Stimulated activated CD4-positive, alpha-beta T cell treated with anti-CD3 and anti-CD28 coated beads, Interleukin-12 subunit alpha, Interleukin-12 subunit beta, amount 100 ng/mL, for 48 hours (primary cell): ENCODE data around the gene DLX6.

ENCODE experiments used
- DNase-seq, 3 donors: peaks; one replicate each; pipeline ENCODE4 v3.0.0-alpha.2; 2020; ENCODE audit warnings: low read depth in 2 of 3, low spot score in 1 of 3

The DLX6 gene

GRCh38 chr7:96995406-96996110 lies 9.8 kb upstream of the DLX6 start:
- DNase-seq: no peak

- DNase-seq: no peak
Measured at GRCh38 chr7:96996111-96996957, 9.0 kb upstream of the DLX6 start.

- DNase-seq: no peak
Measured at GRCh38 chr7:96996958-96997511, 8.3 kb upstream of the DLX6 start.

- DNase-seq: no peak
Measured at GRCh38 chr7:96997512-96998032, 7.8 kb upstream of the DLX6 start.

- DNase-seq: no peak
Measured at GRCh38 chr7:96998333-96998732, 7.0 kb upstream of the DLX6 start.

GRCh38 chr7:96998744-96999143 lies 6.6 kb upstream of the DLX6 start:
- DNase-seq: no peak

- DNase-seq: no peak
Measured at GRCh38 chr7:97001221-97001620, 4.1 kb upstream of the DLX6 start.

- DNase-seq: no peak
Measured at GRCh38 chr7:97001656-97002554, 3.4 kb upstream of the DLX6 start.

- DNase-seq: no peak
Measured at GRCh38 chr7:97002555-97003261, 2.6 kb upstream of the DLX6 start.

- DNase-seq: no peak
Measured at GRCh38 chr7:97003262-97004246, 1.8 kb upstream of the DLX6 start.

- DNase-seq: no peak
Measured at GRCh38 chr7:97004247-97005182, 838 bp upstream of the DLX6 start.

GRCh38 chr7:97006055-97006815 lies 882 bp downstream of the DLX6 start:
- no peak for DNase-seq

- DNase-seq: no peak
Measured at GRCh38 chr7:97006816-97007582, 1.6 kb downstream of the DLX6 start.

GRCh38 chr7:97007583-97007861 lies 2.2 kb downstream of the DLX6 start:
- DNase-seq: no peak

- no peak for DNase-seq
Measured at GRCh38 chr7:97008275-97008917, 3.0 kb downstream of the DLX6 start.
